Mesothelial cell of epicardium (in vitro differentiated cells): ENCODE measurements around the gene KIAA0513. TPM values are rescaled to one million over a fixed set of nuclear protein-coding genes. Genes with fewer than 3 reads are reported as not detected.
"Not testable (repeated sequence)": the region's sequence is repeated elsewhere in the genome, so short reads cannot be mapped to it uniquely, and the experiment has no call there.

Source experiments
- DNase-seq, 2 experiments: peaks; one replicate each; pipeline ENCODE4 v3.0.0; 2021; ENCODE audit warnings: low spot score in 2 of 2; ENCODE audit not compliant: unreplicated experiment in 2 of 2
- H3K27ac Mint-ChIP-seq: 2 replicates; pipeline ENCODE4 v1.8.0; 2021; ENCODE audit warnings: mixed read lengths
- H3K27me3 Mint-ChIP-seq: 2 replicates; pipeline ENCODE4 v1.8.0; 2021; ENCODE audit warnings: low read depth, mixed read lengths
- H3K36me3 Mint-ChIP-seq: 2 replicates; pipeline ENCODE4 v1.8.0; 2021; ENCODE audit warnings: mixed read lengths
- H3K4me1 Mint-ChIP-seq: 2 replicates; pipeline ENCODE4 v1.8.0; 2021; ENCODE audit warnings: mixed read lengths
- H3K4me3 Mint-ChIP-seq: 2 replicates; pipeline ENCODE4 v1.8.0; 2021; ENCODE audit warnings: mild to moderate bottlenecking, moderate library complexity, mixed read lengths
- H3K9me3 Mint-ChIP-seq: 2 replicates; pipeline ENCODE4 v1.8.0; 2021; ENCODE audit warnings: mixed read lengths
- total RNA-seq: library from RNA; stranded (reverse); gene quantifications from 3 replicates; pipeline ENCODE4 v1.2.1, GENCODE V29; 2021
- TF ChIP-seq, protein P1 (sequence below): fragments of 200-600 bp; sonication (generic); IDR thresholded peaks from one replicate; pipeline ENCODE4 v1.5.0; 2021; ENCODE audit warnings: antibody characterized with exemption; ENCODE audit not compliant: unreplicated experiment

KIAA0513 gene
- total RNA-seq, 1 donor from 2014 or later = 6.8 TPM

DNA sequence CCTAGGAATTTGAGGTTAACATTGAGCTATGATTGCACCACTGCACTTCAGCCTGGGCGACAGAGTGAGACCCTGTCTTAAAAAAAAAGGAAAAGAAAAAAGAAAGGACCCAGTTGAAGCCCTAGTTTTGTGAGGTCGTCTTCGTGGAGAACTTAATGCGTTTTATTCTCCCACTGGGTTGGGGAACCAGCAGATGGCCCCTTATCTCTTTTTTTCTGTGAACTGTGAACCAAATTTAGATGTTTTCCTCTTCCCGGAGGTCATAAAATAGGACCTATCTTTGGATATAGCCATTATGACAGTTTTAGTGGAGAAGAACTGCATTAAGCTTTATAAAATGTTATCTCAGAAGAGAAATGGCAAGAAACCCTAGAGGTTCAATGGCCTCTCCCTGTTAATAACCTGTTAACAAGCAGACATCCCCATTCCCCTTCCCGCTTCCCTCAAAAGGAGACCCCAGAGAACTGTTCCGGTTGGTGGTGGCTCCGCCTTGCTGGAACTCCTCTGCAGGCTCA is 23.5 kb downstream of the KIAA0513 start:
- Mint-ChIP-seq H3K4me3 (no peak overlapping the region), H3K36me3 (no peaks in the 10 kb centered on the region), H3K9me3 (peaks cover 3% of the 10 kb centered on the region), H3K27ac (no peak overlapping the region), H3K27me3 (no peaks in the 10 kb centered on the region), H3K4me1 (peaks cover 30% of the 10 kb centered on the region)
- no peak for DNase-seq
- TF ChIP-seq, protein P1, sequence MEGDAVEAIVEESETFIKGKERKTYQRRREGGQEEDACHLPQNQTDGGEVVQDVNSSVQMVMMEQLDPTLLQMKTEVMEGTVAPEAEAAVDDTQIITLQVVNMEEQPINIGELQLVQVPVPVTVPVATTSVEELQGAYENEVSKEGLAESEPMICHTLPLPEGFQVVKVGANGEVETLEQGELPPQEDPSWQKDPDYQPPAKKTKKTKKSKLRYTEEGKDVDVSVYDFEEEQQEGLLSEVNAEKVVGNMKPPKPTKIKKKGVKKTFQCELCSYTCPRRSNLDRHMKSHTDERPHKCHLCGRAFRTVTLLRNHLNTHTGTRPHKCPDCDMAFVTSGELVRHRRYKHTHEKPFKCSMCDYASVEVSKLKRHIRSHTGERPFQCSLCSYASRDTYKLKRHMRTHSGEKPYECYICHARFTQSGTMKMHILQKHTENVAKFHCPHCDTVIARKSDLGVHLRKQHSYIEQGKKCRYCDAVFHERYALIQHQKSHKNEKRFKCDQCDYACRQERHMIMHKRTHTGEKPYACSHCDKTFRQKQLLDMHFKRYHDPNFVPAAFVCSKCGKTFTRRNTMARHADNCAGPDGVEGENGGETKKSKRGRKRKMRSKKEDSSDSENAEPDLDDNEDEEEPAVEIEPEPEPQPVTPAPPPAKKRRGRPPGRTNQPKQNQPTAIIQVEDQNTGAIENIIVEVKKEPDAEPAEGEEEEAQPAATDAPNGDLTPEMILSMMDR = no peak

DNA sequence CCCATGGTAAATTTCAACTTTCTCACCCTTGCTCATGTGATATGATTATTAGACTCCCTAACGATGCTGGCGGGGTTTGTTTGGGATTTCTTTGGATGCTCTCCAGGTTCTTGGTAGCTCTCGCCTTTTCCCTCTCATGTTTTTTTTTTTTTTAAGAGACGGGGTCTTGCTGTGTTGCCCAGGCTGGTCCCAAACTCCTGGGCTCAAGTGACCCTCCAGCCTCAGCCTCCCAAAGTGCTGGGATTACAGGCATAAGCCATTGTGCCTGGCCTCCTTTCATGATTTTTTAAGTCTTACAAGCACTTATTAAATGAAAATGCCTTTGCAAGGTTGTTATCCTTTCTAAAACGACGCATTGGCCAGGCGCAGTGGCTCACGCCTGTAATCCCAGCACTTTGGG is 24.1 kb downstream of the KIAA0513 start:
- H3K9me3 Mint-ChIP-seq = peaks cover 3% of the 10 kb centered on the region
- no peak overlapping the region for H3K27ac Mint-ChIP-seq
- peaks cover 34% of the 10 kb centered on the region for H3K4me1 Mint-ChIP-seq

DNA sequence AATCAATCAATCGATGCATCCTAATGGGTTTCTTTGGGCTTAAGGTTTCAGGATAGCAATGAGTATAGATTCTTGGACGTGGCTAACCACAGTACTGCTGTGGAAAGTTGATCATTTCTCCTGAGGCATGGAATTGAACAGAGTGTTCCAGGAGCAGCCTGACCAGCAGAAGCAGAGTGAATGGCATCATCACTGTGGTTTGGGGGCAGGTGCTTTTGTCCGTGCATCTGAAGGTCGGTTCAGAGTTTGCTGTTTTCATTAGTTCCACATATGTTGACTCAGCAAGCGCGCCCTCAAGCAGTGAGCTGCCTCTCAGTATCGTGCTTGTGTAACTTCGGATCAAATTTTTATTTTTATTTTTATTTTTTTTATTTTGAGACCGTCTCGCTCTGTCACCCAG is 24.9 kb downstream of the KIAA0513 start:
- Mint-ChIP-seq H3K4me3 (no peak overlapping the region), H3K36me3 (no peaks in the 10 kb centered on the region), H3K27me3 (no peaks in the 10 kb centered on the region), H3K27ac (no peak overlapping the region), H3K9me3 (peaks cover 3% of the 10 kb centered on the region), H3K4me1 (peaks cover 27% of the 10 kb centered on the region)
- DNase-seq = no peak
- TF ChIP-seq, protein P1 = no peak

More for the DNA sequence above, 24.1 kb downstream of the KIAA0513 start:
- TF ChIP-seq, protein P1 = no peak
- H3K36me3 Mint-ChIP-seq = no peaks in the 10 kb centered on the region
- H3K4me3 Mint-ChIP-seq = no peak overlapping the region
- H3K27me3 Mint-ChIP-seq = no peaks in the 10 kb centered on the region
- DNase-seq = no peak

DNA sequence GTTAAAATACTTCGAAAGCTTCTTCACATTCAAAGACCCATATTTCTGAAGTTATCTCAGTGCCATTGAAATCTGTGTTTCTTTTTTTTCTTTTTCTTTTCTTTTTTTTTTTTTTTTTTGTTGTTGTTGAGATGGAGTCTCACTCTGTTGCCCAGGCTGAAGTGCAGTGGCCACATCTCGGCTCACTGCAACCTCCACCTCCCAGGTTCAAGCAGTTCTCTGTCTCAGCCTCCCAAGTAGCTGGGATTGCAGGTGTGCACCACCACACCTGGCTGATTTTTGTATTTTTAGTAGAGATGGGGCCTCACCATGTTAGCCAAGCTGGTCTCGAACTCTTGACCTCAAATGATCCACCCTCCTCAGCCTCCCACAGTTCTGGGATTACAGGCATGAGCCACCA is 26.7 kb downstream of the KIAA0513 start:
- not testable (repeated sequence) for H3K9me3 Mint-ChIP-seq, H3K27ac Mint-ChIP-seq, H3K4me3 Mint-ChIP-seq, H3K36me3 Mint-ChIP-seq, DNase-seq, H3K27me3 Mint-ChIP-seq
- peaks cover 21% of the 10 kb centered on the region for H3K4me1 Mint-ChIP-seq

DNA sequence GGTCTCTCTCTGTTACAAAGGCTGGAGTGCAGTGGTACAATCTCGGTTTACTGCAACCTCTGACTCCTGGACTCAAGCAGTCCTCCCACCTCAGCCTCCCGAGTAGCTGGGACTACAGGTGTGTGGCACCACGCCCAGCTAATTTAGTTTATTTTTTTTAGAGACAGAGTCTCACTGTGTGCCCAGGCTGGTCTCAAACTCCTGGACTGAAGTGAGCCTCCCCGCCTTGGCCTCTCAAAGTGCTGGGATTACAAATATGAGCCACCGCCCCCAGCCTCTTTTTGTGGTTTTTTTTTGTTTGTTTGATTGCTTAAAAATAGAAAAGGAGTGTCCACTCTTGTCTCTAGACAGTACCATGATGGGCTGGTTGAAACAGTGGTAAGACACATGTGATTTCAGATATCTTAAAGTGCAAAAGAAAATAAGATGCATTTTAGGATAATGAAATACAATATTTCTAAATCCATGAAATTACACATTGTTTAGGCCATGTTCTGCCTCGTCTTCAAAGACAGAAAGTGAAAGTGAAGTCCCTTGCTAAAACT is 27.4 kb downstream of the KIAA0513 start:
- Mint-ChIP-seq H3K27ac (no peak overlapping the region), H3K4me3 (peak overlapping the region; percentile 32)

DNA sequence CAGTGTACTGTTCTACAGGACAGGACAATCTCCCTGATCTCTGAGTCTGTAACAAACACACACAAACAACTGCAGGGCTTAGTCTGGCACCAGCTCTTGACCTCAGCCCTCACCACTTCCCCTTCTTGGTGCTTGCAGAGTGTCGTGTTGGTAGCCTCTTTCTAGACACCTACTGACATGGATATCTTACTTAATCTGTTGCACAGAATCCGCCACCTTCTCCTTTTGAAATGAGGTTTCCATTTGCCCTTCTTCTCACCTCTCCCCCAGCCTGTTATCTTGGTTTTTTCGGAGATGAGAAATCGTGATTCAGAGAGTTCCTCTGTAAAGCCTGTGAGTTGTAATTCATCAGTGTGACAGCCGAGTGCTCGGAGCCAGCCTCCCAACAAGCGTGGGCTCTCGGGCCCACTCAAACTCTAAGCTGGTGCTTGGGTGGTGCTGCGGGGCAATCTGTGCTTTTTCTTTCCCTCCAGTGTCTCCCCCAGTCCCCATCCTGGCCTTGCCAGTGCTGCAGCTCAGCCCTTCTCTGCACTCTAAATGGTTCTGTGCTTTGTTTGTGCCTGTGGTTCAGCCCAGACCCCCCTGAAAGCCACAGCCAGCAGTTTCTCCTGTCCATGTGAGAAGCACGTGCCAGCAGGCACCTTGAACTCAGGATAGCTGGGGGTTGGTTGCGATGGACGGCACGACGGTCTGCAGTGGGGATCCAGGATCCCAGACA is 28.1 kb downstream of the KIAA0513 start:
- Mint-ChIP-seq H3K27me3 (peaks cover 3% of the 10 kb centered on the region), H3K4me1 (peaks cover 21% of the 10 kb centered on the region), H3K36me3 (no peaks in the 10 kb centered on the region), H3K27ac (peak overlapping the region; percentile 88), H3K4me3 (peak overlapping the region; percentile 32), H3K9me3 (no peaks in the 10 kb centered on the region)
- no peak for DNase-seq
- TF ChIP-seq, protein P1 = no peak

More for the DNA sequence above, 27.4 kb downstream of the KIAA0513 start:
- Mint-ChIP-seq H3K9me3 (no peaks in the 10 kb centered on the region), H3K27me3 (peaks cover 3% of the 10 kb centered on the region), H3K36me3 (no peaks in the 10 kb centered on the region), H3K4me1 (peaks cover 21% of the 10 kb centered on the region)
- no peak for DNase-seq
- TF ChIP-seq, protein P1 = no peak
